SK-N-SH (cell line): Measurements from ENCODE around the gene TAX1BP1. TPM values are rescaled to one million over a fixed set of nuclear protein-coding genes. Genes with fewer than 3 reads are reported as not detected.
A peak's percentile ranks its signal among the peaks of the same experiment; 100 is the strongest.

Experiments
- CTCF ChIA-PET: fragments of 300-600, 350-600 bp; formaldehyde crosslinking; extraction: SDS; loops from one replicate; lab custom pipeline; 2021; lab: Yijun Ruan, JAX
- POLR2A ChIA-PET: fragments of 350-600 bp; sonication (Branson Sonifier 250); formaldehyde crosslinking; extraction: SDS; loops from one replicate; lab custom pipeline; 2020; ENCODE audit warnings: antibody characterized with exemption, inconsistent platforms; lab: Yijun Ruan, JAX
- DNase-seq: peaks from one replicate; pipeline ENCODE4 v3.0.0; 2012
- H2AFZ ChIP-seq: fragments of 200-600 bp; sonication (generic); 2 replicates; pipeline ENCODE4 v1.8.1; 2016; ENCODE audit warnings: antibody characterized with exemption, mild to moderate bottlenecking, low read depth
- H3F3A ChIP-seq: fragments of 200-600 bp; sonication (generic); replicated peaks from 2 replicates; pipeline ENCODE3; 2016; ENCODE audit warnings: antibody characterized with exemption, mild to moderate bottlenecking; ENCODE audit not compliant: insufficient read depth
- H3K27ac ChIP-seq, 2 experiments: fragments of 200-500 bp in 1 of 2; fragments of 200-600 bp in 1 of 2; sonication (Bioruptor generic) in 1 of 2; sonication (generic), shearing (Covaris generic) in 1 of 2; 2 replicates each; pipeline versions ENCODE4 v1.5.1 to v1.6.1; 2014 to 2016; ENCODE audit warnings: low read depth in 2 of 2, inconsistent platforms in 1 of 2, low read length in 1 of 2, mild to moderate bottlenecking in 1 of 2, mixed read lengths in 1 of 2
- H3K27me3 ChIP-seq: fragments of 200-600 bp; sonication (generic), shearing (Covaris generic); 2 replicates; pipeline ENCODE4 v1.6.1; 2016; ENCODE audit warnings: mixed run types; ENCODE audit not compliant: insufficient read depth
- H3K36me3 ChIP-seq, 2 experiments: fragments of 200-500 bp in 1 of 2; fragments of 200-600 bp in 1 of 2; sonication (Bioruptor generic) in 1 of 2; sonication (generic) in 1 of 2; replicated peaks in 1 of 2; 2 replicates each; pipeline versions ENCODE3 to v1.5.1; 2014 to 2016; ENCODE audit warnings: low read length in 1 of 2, mild to moderate bottlenecking in 1 of 2; ENCODE audit not compliant: insufficient read depth in 2 of 2, control insufficient read depth in 1 of 2
- H3K4me1 ChIP-seq, 2 experiments: fragments of 200-500 bp in 1 of 2; fragments of 200-600 bp in 1 of 2; sonication (Bioruptor generic) in 1 of 2; sonication (generic), shearing (Covaris generic) in 1 of 2; 2 replicates each; pipeline versions ENCODE4 v1.5.1 to v1.6.1; 2014 to 2016; ENCODE audit warnings: low read depth in 1 of 2, low read length in 1 of 2, mixed run types in 1 of 2; ENCODE audit not compliant: insufficient read depth in 2 of 2, control insufficient read depth in 1 of 2
- H3K4me2 ChIP-seq: fragments of 200-600 bp; sonication (generic), shearing (Covaris generic); 2 replicates; pipeline ENCODE4 v1.6.1; 2017; ENCODE audit warnings: mixed run types
- H3K4me3 ChIP-seq, 2 experiments: fragments of 200-500 bp in 1 of 2; fragments of 200-600 bp in 1 of 2; sonication (Bioruptor generic) in 1 of 2; sonication (generic), shearing (Covaris generic) in 1 of 2; 2 replicates each; pipeline versions ENCODE4 v1.5.1 to v1.8.1; 2014 to 2016; ENCODE audit warnings: low read depth in 2 of 2, inconsistent platforms in 1 of 2, low read length in 1 of 2, mild to moderate bottlenecking in 1 of 2, mixed read lengths in 1 of 2, moderate library complexity in 1 of 2
- H3K79me2 ChIP-seq: fragments of 200-600 bp; sonication (generic); 2 replicates; pipeline ENCODE4 v1.8.1; 2017; ENCODE audit warnings: mild to moderate bottlenecking; ENCODE audit not compliant: insufficient read depth
- H3K9ac ChIP-seq: fragments of 200-600 bp; sonication (generic); 2 replicates; pipeline ENCODE4 v1.6.1; 2017; ENCODE audit warnings: mixed run types
- H3K9me2 ChIP-seq: fragments of 200-600 bp; sonication (generic); 2 replicates; pipeline ENCODE4 v1.6.1; 2017; ENCODE audit warnings: mixed run types
- H3K9me3 ChIP-seq: fragments of 200-600 bp; sonication (generic); 2 replicates; pipeline ENCODE4 v1.6.1; 2017; ENCODE audit warnings: mixed run types, mild to moderate bottlenecking, moderate library complexity
- H4K20me1 ChIP-seq: fragments of 200-600 bp; sonication (generic); 2 replicates; pipeline ENCODE4 v1.6.1; 2017; ENCODE audit warnings: mild to moderate bottlenecking, mixed run types; ENCODE audit not compliant: insufficient read depth
- ELF1 ChIP-seq: IDR thresholded peaks from 2 replicates; pipeline ENCODE4 v1.4.0; 2012
- EP300 ChIP-seq, 2 experiments: IDR thresholded peaks; 2 replicates each; pipeline versions ENCODE4 v1.4.0 to v1.6.1; 2012; ENCODE audit warnings: borderline replicate concordance in 1 of 2, low read depth in 1 of 2, low read length in 1 of 2
- FOXJ3 ChIP-seq: sonication (generic); formaldehyde crosslinking; IDR thresholded peaks from 2 replicates; pipeline ENCODE4 v1.5.1; 2020; ENCODE audit warnings: mild to moderate bottlenecking, missing genetic modification reagents
- GABPA ChIP-seq: IDR thresholded peaks from 2 replicates; pipeline ENCODE4 v1.4.0; 2012; ENCODE audit warnings: low read depth, mild to moderate bottlenecking
- JUND ChIP-seq: IDR thresholded peaks from 2 replicates; pipeline ENCODE4 v1.4.0; 2012
- MEF2A ChIP-seq: IDR thresholded peaks from 2 replicates; pipeline ENCODE4 v1.4.0; 2012; ENCODE audit warnings: low read depth, borderline replicate concordance
- NFIC ChIP-seq: IDR thresholded peaks from 2 replicates; pipeline ENCODE4 v1.4.0; 2012; ENCODE audit warnings: borderline replicate concordance
- NRF1 ChIP-seq: IDR thresholded peaks from 2 replicates; pipeline ENCODE4 v1.6.1; 2012; ENCODE audit warnings: low read depth, mild to moderate bottlenecking, low read length
- PBX3 ChIP-seq: IDR thresholded peaks from 2 replicates; pipeline ENCODE4; 2012
- RXRA ChIP-seq: IDR thresholded peaks from 2 replicates; pipeline ENCODE4 v1.4.0; 2012; ENCODE audit warnings: low read depth, mild to moderate bottlenecking, borderline replicate concordance
- SIN3A ChIP-seq: IDR thresholded peaks from 2 replicates; pipeline ENCODE4 v1.6.1; 2012; ENCODE audit warnings: low read depth, mild to moderate bottlenecking, low read length, moderate library complexity, borderline replicate concordance
- TCF12 ChIP-seq: IDR thresholded peaks from 2 replicates; pipeline ENCODE4 v1.4.0; 2012
- TEAD4 ChIP-seq: IDR thresholded peaks from 2 replicates; pipeline ENCODE4 v1.4.0; 2012; ENCODE audit warnings: mild to moderate bottlenecking, borderline replicate concordance; ENCODE audit not compliant: insufficient read depth
- WGBS: methylation state at CpG from one replicate; pipeline ENCODE4 v1.1.6; 2017; ENCODE audit warnings: low lambda C conversion rate; 5-methylcytosine and 5-hydroxymethylcytosine counted together
- polyA plus RNA-seq, 3 experiments: library from polyadenylated mRNA; depleted of rRNA; stranded (reverse); fragments of >200 nt; gene quantifications; 2 replicates each; pipeline ENCODE4 v1.2.3, GENCODE V29; 2012

The TAX1BP1 gene
- polyA plus RNA-seq, 1 of the 3 experiments (the other 2 are of a cell fraction) = 70.3 TPM

GRCh38 chr7:27712217-27712616 is 27.7 kb upstream of the TAX1BP1 start:
- 82% methylated on average over 3 of the region's 3 CpGs for WGBS
- H3K27ac ChIP-seq = no peak overlapping the region
- H3K4me1 ChIP-seq = peaks cover 7 to 13% of the 10 kb centered on the region in 2 experiments; a peak in 3 of 4 replicates
- TF ChIP-seq PBX3 (no peak), GABPA (no peak), MEF2A (no peak)
- DNase-seq = no peak
- no peaks in the 10 kb centered on the region for H3K9me2 ChIP-seq
- no peak overlapping the region for H3K4me2 ChIP-seq
- CTCF ChIA-PET = interaction anchor here (0.6 to 1.6 kb wide), 4 partner anchors 11 to 292 kb away, joined by 3 to 5 read pairs (median 3); no protein-coding TSS in a partner anchor
- H3K27me3 ChIP-seq = no peaks in the 10 kb centered on the region
- H3K9me3 ChIP-seq = 0 out of 2 replicates have a peak, but pooled peaks cover 4% of the 10 kb centered on the region
- no peaks in the 10 kb centered on the region for H3K36me3 ChIP-seq
- H3K79me2 ChIP-seq = no peaks in the 10 kb centered on the region
- no peak overlapping the region for H3K4me3 ChIP-seq
- H2AFZ ChIP-seq = no peak overlapping the region
- peaks cover 15% of the 10 kb centered on the region for H3F3A ChIP-seq
- no peak overlapping the region for H3K9ac ChIP-seq
- H4K20me1 ChIP-seq = no peaks in the 10 kb centered on the region
- POLR2A ChIA-PET = no interaction called here

DNA sequence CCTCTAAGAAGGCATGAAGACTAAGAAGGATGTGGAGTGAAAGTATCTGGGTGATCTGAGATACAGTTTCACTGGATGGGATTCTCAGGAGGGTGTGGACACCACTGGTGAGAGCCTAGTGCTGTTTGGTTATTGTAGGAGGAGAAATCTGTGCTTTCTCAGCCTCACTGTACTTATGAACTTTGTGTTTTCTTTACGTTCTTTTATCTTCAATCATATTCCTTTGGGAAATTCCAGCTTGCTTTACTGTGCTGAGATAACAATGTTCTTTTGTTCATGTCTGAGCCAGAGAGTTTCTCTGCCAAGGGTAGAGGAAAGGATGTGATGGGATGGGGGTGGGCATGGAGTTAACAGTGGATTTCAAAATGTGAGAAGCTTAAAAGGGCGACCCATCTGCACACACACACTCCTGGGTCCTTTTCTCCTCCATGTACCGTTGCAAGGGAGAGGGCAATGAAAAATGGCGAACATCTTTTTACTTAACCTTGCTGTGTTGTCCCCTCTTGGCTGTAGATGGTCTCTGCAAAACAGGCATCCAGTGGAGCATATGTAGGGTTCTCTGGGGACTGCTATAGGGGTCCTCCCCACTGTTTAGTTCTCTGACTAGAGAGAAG is 25.0 kb upstream of the TAX1BP1 start:
- Histone ChIP-seq H2AFZ (peak overlapping the region; percentile 48; the same call in 1 of the 2 replicates), H3K9ac (peak overlapping the region; percentile 21; the same call in 1 of the 2 replicates), H3K4me1 (peaks cover under 1 to 13% of the 10 kb centered on the region in 2 experiments; a peak in 2 of 4 replicates), H3K27ac (peak overlapping the region in 1 of 2 experiments; percentile 79; a peak in 2 of 4 replicates), H4K20me1 (no peaks in the 10 kb centered on the region), H3K9me2 (no peaks in the 10 kb centered on the region), H3K4me3 (no peak overlapping the region), H3F3A (peaks cover 10% of the 10 kb centered on the region), H3K9me3 (no peaks in the 10 kb centered on the region), H3K36me3 (no peaks in the 10 kb centered on the region), H3K27me3 (no peaks in the 10 kb centered on the region), H3K79me2 (no peaks in the 10 kb centered on the region), H3K4me2 (peak overlapping the region; percentile 52)
- no peak for DNase-seq
- CTCF ChIA-PET = interaction anchor here (0.9 to 1.5 kb wide), 5 partner anchors 8 to 70 kb away, joined by 3 to 4 read pairs (median 3); no protein-coding TSS in a partner anchor
- WGBS = 64% methylated on average over 4 of the region's 4 CpGs
- POLR2A ChIA-PET = no interaction called here
- TF ChIP-seq ELF1 (0 out of 2 replicates have a peak, but pooled peaks have one; percentile 22), TEAD4 (peak; percentile 48; the same call in 1 of the 2 replicates), EP300 (IDR thresholded peaks at IDR 0.05; ENCODE audit: borderline replicate concordance in 1 of 2, low read depth in 1 of 2, low read length in 1 of 2) (peak in 1 of 2 experiments; percentile 66; a peak in 1 of 4 replicates), NFIC (peak; percentile 54), JUND (peak; percentile 34; the same call in 1 of the 2 replicates), TCF12 (peak; percentile 77), FOXJ3 (CRISPR knock-in tag) (no peak), NRF1 (no peak), PBX3 (peak; percentile 34), RXRA (peak; percentile 36; the same call in 1 of the 2 replicates), SIN3A (no peak)
